HepG2 (cell line): ENCODE results near the gene CRYBA2. TPM values are rescaled to one million over a fixed set of nuclear protein-coding genes. Genes with fewer than 3 reads are reported as not detected.

ENCODE experiments used
- ATAC-seq: fragments of 200-7000 bp; cut with Tn5 transposase; 3 replicates; pipeline ENCODE4 v1.9.1; 2020; ENCODE audit warnings: mild to moderate bottlenecking, moderate library complexity
- BruUV-seq: library from RNA; stranded (reverse); fragments of 400-500 nt; replicated peaks from 2 replicates; lab custom pipeline; 2021; lab: Mats Ljungman, UMichigan
- CTCF ChIA-PET: fragments of 300-600 bp; formaldehyde crosslinking; extraction: SDS; loops from one replicate; lab custom pipeline; 2021; ENCODE audit warnings: low total read pairs, inconsistent platforms, low intra/inter-chr PET ratio; lab: Yijun Ruan, JAX
- POLR2A ChIA-PET: fragments of 350-600 bp; sonication (Branson Sonifier 250); formaldehyde crosslinking; loops from one replicate; lab custom pipeline; 2020; ENCODE audit warnings: antibody characterized with exemption, inconsistent platforms; lab: Yijun Ruan, JAX
- DNase-seq: peaks from one replicate; pipeline ENCODE4 v3.0.0-alpha.2; 2015; ENCODE audit warnings: low spot score
- FAIRE-seq: peaks from 3 replicates; lab custom pipeline; 2011; peaks lifted over from hg19 to GRCh38; lab: Jason Lieb, UNC
- H2AFZ ChIP-seq: one replicate; pipeline ENCODE4 v1.6.1; 2011; ENCODE audit warnings: low read length, inconsistent platforms
- H3K27ac ChIP-seq: fragments of 300-600 bp; 3 replicates; pipeline ENCODE4 v1.8.0; 2011; ENCODE audit warnings: mixed run types, mild to moderate bottlenecking, mixed read lengths, low read length, inconsistent platforms; ENCODE audit not compliant: insufficient read depth; ENCODE audit errors: extremely low read length
- H3K27me3 ChIP-seq, 2 experiments: fragments of 200-600 bp in 1 of 2; 2 replicates in 1 of 2; 3 replicates in 1 of 2; pipeline versions ENCODE4 v1.6.0 to v1.8.0; 2011; ENCODE audit warnings: low read length in 2 of 2, mild to moderate bottlenecking in 2 of 2, moderate library complexity in 2 of 2, inconsistent platforms in 1 of 2; ENCODE audit not compliant: insufficient read depth in 2 of 2, control insufficient read depth in 1 of 2
- H3K36me3 ChIP-seq, 2 experiments: fragments of 200-600 bp in 1 of 2; replicated peaks in 1 of 2; 2 replicates in 1 of 2; 3 replicates in 1 of 2; pipeline versions ENCODE4 v1.5.1 to v1.8.0; 2011; ENCODE audit warnings: low read length in 2 of 2, inconsistent platforms in 1 of 2; ENCODE audit not compliant: insufficient read depth in 2 of 2, control insufficient read depth in 1 of 2
- H3K4me1 ChIP-seq: 2 replicates; pipeline ENCODE4 v1.5.1; 2012; ENCODE audit warnings: low read length, inconsistent platforms; ENCODE audit not compliant: insufficient read depth
- H3K4me2 ChIP-seq: 2 replicates; pipeline ENCODE4 v1.6.0; 2011; ENCODE audit warnings: low read depth, low read length, inconsistent platforms
- H3K4me3 ChIP-seq, 3 experiments: fragments of 200-600 bp in 1 of 3; sonication (generic), shearing (Covaris generic) in 1 of 3; replicated peaks in 1 of 3; 2 replicates each; pipeline ENCODE4 v1.5.1; 2011 to 2016; ENCODE audit warnings: low read length in 3 of 3, inconsistent platforms in 2 of 3, low read depth in 2 of 3, mild to moderate bottlenecking in 2 of 3, control low read depth in 1 of 3, mixed read lengths in 1 of 3; ENCODE audit not compliant: insufficient read depth in 1 of 3
- H3K79me2 ChIP-seq: one replicate; pipeline ENCODE4 v1.6.1; 2011; ENCODE audit warnings: low read length, inconsistent platforms; ENCODE audit not compliant: insufficient read depth
- H3K9ac ChIP-seq: 2 replicates; pipeline ENCODE4 v1.6.0; 2011; ENCODE audit warnings: mild to moderate bottlenecking, low read depth, low read length, inconsistent platforms; ENCODE audit not compliant: insufficient read depth
- H3K9me3 ChIP-seq: 2 replicates; pipeline ENCODE4 v1.5.1; 2012; ENCODE audit warnings: mild to moderate bottlenecking, low read length
- H4K20me1 ChIP-seq: 2 replicates; pipeline ENCODE4 v1.6.0; 2011; ENCODE audit warnings: inconsistent platforms, mild to moderate bottlenecking, low read length, moderate library complexity; ENCODE audit not compliant: insufficient read depth
- ATF1 ChIP-seq: IDR thresholded peaks from 2 replicates; pipeline ENCODE4 v1.6.1; 2016; ENCODE audit warnings: mild to moderate bottlenecking, control low read depth
- BRD4 ChIP-seq: sonication (generic); formaldehyde crosslinking; IDR thresholded peaks from 2 replicates; pipeline ENCODE4 v1.4.0; 2020; ENCODE audit warnings: missing genetic modification reagents
- CEBPB ChIP-seq: IDR thresholded peaks from 2 replicates; pipeline ENCODE4 v1.6.1; 2011; ENCODE audit warnings: low read depth, low read length, improper control_type of control experiment, borderline replicate concordance
- CREB1 ChIP-seq, 2 experiments: fragments of 450-650 bp in 1 of 2; IDR thresholded peaks; 2 replicates each; pipeline ENCODE4 v1.6.1; 2016 to 2017; ENCODE audit warnings: control low read depth in 1 of 2, mild to moderate bottlenecking in 1 of 2, missing compliant biosample characterization in 1 of 2, missing genetic modification characterization in 1 of 2
- ETV6 ChIP-seq: sonication (generic); formaldehyde crosslinking; conservative IDR thresholded peaks from 2 replicates; pipeline ENCODE4 v1.4.0; 2020; ENCODE audit warnings: missing genetic modification reagents
- HNRNPLL ChIP-seq: fragments of 200-400 bp; formaldehyde crosslinking; IDR thresholded peaks from 2 replicates; pipeline ENCODE4 v1.6.1; 2017; ENCODE audit warnings: mild to moderate bottlenecking, low read depth, low read length; ENCODE audit not compliant: poor library complexity, severe bottlenecking
- ZSCAN25 ChIP-seq: sonication (generic); formaldehyde crosslinking; IDR thresholded peaks from 2 replicates; pipeline ENCODE4 v1.8.0; 2022; ENCODE audit warnings: mild to moderate bottlenecking, missing genetic modification reagents
- WGBS: methylation state at CpG from one replicate; pipeline ENCODE4 v1.1.6; 2017; ENCODE audit warnings: low lambda C conversion rate; 5-methylcytosine and 5-hydroxymethylcytosine counted together
- in situ Hi-C: cut with HindIII; loops from 2 replicates; pipeline ENCODE4 v1.10.0; 2017; ENCODE audit warnings: low pct_unique_long_range_greater_than_20kb; ENCODE audit not compliant: extremely low pct_ligation_motif_present
- intact Hi-C: fragments of 100-400 bp; cut with micrococcal nuclease; formaldehyde crosslinking; loops from one replicate; pipeline ENCODE4 v1.10.0; 2022; ENCODE audit not compliant: unreplicated experiment
- polyA plus RNA-seq, 8 experiments: library from polyadenylated mRNA; depleted of rRNA in 3 of 8; stranded (reverse) in 7 of 8; unstranded in 1 of 8; fragments of >200 nt; fragmentation: Illumina TruSeq in 4 of 8; extraction: Trizol in 4 of 8; gene quantifications; 2 replicates each; pipeline versions ENCODE4 v1.2.1 to v1.2.3, GENCODE V29; 2011 to 2016; ENCODE audit warnings: low read depth in 4 of 8, missing spikeins in 1 of 8, mixed read lengths in 1 of 8; ENCODE audit not compliant: insufficient read depth in 1 of 8
- total RNA-seq, 5 experiments: library from RNA; depleted of rRNA; stranded (reverse); fragments of >200 nt; fragmentation: Illumina TruSeq; extraction: Trizol; gene quantifications; 2 replicates each; pipeline ENCODE4 v1.2.3, GENCODE V29; 2016; ENCODE audit warnings: low read depth in 1 of 5
- TF ChIP-seq, protein P1 (sequence below): sonication (generic); formaldehyde crosslinking; IDR thresholded peaks from 2 replicates; pipeline ENCODE4 v1.4.0; 2020; ENCODE audit warnings: mild to moderate bottlenecking, missing genetic modification reagents
- TF ChIP-seq, protein P2 (sequence below): sonication (generic); formaldehyde crosslinking; IDR thresholded peaks from 2 replicates; pipeline ENCODE4 v1.4.0; 2020; ENCODE audit warnings: mild to moderate bottlenecking, missing genetic modification reagents
- TF ChIP-seq, protein P3 (sequence below): sonication (generic); formaldehyde crosslinking; IDR thresholded peaks from 2 replicates; pipeline ENCODE4 v1.4.0; 2020; ENCODE audit warnings: mild to moderate bottlenecking, low read depth, missing genetic modification reagents

CRYBA2 gene
- total and polyA plus RNA-seq, 2 of the 13 experiments (the other 11 are each of a cell fraction or from before 2014, with no cell fraction given) = not detected

DNA sequence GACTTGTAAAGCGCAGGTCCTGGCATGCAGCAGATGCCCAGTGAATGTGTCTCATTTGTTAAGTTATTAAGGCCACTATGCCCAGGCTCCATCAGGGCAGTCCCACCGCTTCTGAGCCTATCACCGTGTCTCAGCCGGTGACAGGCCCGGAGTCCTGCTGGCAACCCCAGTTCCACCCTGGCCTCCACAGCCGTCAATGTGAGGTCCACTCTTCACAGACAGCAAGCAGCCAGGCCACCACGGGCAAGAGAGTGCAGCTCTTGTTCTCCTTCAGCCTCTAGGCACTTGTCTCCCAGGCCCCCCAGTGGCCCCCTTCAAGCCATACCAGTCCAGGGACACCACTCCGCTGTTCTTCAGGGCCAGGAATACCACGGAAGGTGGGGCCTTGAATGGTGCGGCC is 25.5 kb upstream of the CRYBA2 start:
- Histone ChIP-seq H3K4me2 (no peak overlapping the region), H3K9ac (no peak overlapping the region), H3K4me3 (no peak overlapping the region), H4K20me1 (peaks cover 9% of the 10 kb centered on the region; the same call in 1 of the 2 replicates), H2AFZ (no peak overlapping the region), H3K79me2 (no peaks in the 10 kb centered on the region), H3K9me3 (no peaks in the 10 kb centered on the region), H3K27ac (no peak overlapping the region), H3K36me3 (no peaks in the 10 kb centered on the region), H3K4me1 (no peaks in the 10 kb centered on the region), H3K27me3 (peaks cover 38 to 90% of the 10 kb centered on the region in 2 experiments)
- ChIA-PET POLR2A (no interaction called here), CTCF (no interaction called here)
- DNase-seq (no peak), FAIRE-seq (no peak), ATAC-seq (no peak)
- BruUV-seq = no TSS peak
- TF ChIP-seq CREB1 (IDR thresholded peaks at IDR 0.05) (no peak), CREB1 (CRISPR knock-in tag; IDR thresholded peaks at IDR 0.05) (no peak), HNRNPLL (no peak), CEBPB (no peak), ZSCAN25 (CRISPR knock-in tag) (no peak), BRD4 (CRISPR knock-in tag) (no peak), ATF1 (CRISPR knock-in tag) (no peak), ETV6 (CRISPR knock-in tag) (no peak)
- TF ChIP-seq, protein P1, sequence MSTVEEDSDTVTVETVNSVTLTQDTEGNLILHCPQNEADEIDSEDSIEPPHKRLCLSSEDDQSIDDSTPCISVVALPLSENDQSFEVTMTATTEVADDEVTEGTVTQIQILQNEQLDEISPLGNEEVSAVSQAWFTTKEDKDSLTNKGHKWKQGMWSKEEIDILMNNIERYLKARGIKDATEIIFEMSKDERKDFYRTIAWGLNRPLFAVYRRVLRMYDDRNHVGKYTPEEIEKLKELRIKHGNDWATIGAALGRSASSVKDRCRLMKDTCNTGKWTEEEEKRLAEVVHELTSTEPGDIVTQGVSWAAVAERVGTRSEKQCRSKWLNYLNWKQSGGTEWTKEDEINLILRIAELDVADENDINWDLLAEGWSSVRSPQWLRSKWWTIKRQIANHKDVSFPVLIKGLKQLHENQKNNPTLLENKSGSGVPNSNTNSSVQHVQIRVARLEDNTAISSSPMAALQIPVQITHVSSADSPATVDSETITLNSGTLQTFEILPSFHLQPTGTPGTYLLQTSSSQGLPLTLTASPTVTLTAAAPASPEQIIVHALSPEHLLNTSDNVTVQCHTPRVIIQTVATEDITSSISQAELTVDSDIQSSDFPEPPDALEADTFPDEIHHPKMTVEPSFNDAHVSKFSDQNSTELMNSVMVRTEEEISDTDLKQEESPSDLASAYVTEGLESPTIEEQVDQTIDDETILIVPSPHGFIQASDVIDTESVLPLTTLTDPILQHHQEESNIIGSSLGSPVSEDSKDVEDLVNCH (CRISPR knock-in tag) = no peak
- TF ChIP-seq, protein P2, sequence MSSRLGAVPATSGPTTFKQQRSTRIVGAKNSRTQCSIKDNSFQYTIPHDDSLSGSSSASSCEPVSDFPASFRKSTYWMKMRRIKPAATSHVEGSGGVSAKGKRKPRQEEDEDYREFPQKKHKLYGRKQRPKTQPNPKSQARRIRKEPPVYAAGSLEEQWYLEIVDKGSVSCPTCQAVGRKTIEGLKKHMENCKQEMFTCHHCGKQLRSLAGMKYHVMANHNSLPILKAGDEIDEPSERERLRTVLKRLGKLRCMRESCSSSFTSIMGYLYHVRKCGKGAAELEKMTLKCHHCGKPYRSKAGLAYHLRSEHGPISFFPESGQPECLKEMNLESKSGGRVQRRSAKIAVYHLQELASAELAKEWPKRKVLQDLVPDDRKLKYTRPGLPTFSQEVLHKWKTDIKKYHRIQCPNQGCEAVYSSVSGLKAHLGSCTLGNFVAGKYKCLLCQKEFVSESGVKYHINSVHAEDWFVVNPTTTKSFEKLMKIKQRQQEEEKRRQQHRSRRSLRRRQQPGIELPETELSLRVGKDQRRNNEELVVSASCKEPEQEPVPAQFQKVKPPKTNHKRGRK = no peak
- TF ChIP-seq, protein P3, sequence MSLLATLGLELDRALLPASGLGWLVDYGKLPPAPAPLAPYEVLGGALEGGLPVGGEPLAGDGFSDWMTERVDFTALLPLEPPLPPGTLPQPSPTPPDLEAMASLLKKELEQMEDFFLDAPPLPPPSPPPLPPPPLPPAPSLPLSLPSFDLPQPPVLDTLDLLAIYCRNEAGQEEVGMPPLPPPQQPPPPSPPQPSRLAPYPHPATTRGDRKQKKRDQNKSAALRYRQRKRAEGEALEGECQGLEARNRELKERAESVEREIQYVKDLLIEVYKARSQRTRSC = no peak
- in situ Hi-C loops (no loop called here), intact Hi-C loops (no loop called here)
- 28% methylated on average over 9 of the region's 10 CpGs for WGBS
